Stomach (tissue), 4 donors: ENCODE measurements around the gene RAI1.

Experiments
- EP300 ChIP-seq: sonication (generic); formaldehyde crosslinking; IDR thresholded peaks from one replicate; pipeline ENCODE4 v1.6.1; 2017; ENCODE audit warnings: antibody characterized with exemption
- POLR2A ChIP-seq, 4 donors: fragments of 450-650 bp; IDR thresholded peaks; one replicate each; pipeline ENCODE4 v1.6.1; 2016; ENCODE audit warnings: antibody characterized with exemption in 4 of 4, control low read depth in 2 of 4, mild to moderate bottlenecking in 1 of 4, moderate library complexity in 1 of 4
- TF ChIP-seq, protein P1 (sequence below), 7 experiments: fragments of 450-650 bp in 4 of 7; fragments of 200-600 bp in 3 of 7; sonication (generic) in 3 of 7; IDR thresholded peaks; one replicate each; pipeline ENCODE4 v1.5.1; 2016 to 2019; ENCODE audit warnings: antibody characterized with exemption in 7 of 7, control low read depth in 2 of 7, mild to moderate bottlenecking in 1 of 7

DNA sequence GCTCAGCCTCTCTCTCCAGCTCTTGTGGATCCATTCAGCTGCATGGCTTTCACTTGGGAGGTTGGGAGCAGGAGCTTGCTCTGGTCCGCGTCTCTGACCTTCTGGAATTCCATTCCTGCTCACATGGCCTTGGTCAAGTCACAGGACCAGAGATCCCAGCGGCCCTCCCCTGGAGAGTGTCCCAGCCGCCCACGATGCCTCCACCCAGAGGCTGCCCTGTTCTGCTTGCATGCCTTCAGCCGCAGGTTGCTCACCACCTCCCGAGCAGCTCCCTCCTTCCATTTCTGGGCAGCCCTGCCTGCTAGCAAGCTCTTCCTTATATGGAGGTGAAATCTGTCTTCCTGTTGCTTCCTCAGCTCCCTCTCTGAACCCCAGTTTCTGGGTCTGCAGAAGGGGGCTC, 32.6 kb downstream of the RAI1 start:
- TF ChIP-seq, protein P1, sequence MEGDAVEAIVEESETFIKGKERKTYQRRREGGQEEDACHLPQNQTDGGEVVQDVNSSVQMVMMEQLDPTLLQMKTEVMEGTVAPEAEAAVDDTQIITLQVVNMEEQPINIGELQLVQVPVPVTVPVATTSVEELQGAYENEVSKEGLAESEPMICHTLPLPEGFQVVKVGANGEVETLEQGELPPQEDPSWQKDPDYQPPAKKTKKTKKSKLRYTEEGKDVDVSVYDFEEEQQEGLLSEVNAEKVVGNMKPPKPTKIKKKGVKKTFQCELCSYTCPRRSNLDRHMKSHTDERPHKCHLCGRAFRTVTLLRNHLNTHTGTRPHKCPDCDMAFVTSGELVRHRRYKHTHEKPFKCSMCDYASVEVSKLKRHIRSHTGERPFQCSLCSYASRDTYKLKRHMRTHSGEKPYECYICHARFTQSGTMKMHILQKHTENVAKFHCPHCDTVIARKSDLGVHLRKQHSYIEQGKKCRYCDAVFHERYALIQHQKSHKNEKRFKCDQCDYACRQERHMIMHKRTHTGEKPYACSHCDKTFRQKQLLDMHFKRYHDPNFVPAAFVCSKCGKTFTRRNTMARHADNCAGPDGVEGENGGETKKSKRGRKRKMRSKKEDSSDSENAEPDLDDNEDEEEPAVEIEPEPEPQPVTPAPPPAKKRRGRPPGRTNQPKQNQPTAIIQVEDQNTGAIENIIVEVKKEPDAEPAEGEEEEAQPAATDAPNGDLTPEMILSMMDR (IDR thresholded peaks at IDR 0.05) = no peak
- TF ChIP-seq POLR2A (IDR thresholded peaks at IDR 0.05) = no peak
- TF ChIP-seq EP300 = no peak
